Activated naive CD8-positive, alpha-beta T cell treated with anti-CD3 and anti-CD28 coated beads, Interleukin-2, amount 50 U/mL, for 24 hours (primary cell): ENCODE results near the gene NT5C2.

Experiments
- ATAC-seq: fragments of 150-1000 bp; cut with Tn5 transposase; one replicate; pipeline ENCODE4 v1.10.0; 2021
- DNase-seq: peaks from one replicate; pipeline ENCODE4 v3.0.0; 2021
- H3K27ac Mint-ChIP-seq: one replicate; pipeline ENCODE4 v1.8.0; 2021; ENCODE audit warnings: mild to moderate bottlenecking, mixed read lengths
- H3K27me3 Mint-ChIP-seq: one replicate; pipeline ENCODE4 v1.8.0; 2021; ENCODE audit warnings: mixed read lengths
- H3K36me3 Mint-ChIP-seq: one replicate; pipeline ENCODE4 v1.8.0; 2021; ENCODE audit warnings: low read depth, mixed read lengths
- H3K4me1 Mint-ChIP-seq: one replicate; pipeline ENCODE4 v1.8.0; 2021; ENCODE audit warnings: mixed read lengths
- H3K4me3 Mint-ChIP-seq: one replicate; pipeline ENCODE4 v1.8.0; 2021; ENCODE audit warnings: mild to moderate bottlenecking, moderate library complexity, mixed read lengths
- H3K9me3 Mint-ChIP-seq: one replicate; pipeline ENCODE4 v1.8.0; 2021; ENCODE audit warnings: mixed read lengths

NT5C2 gene

GRCh38 chr10:103042129-103042528 is 150.9 kb downstream of the NT5C2 start:
- no peak for ATAC-seq
- H3K36me3 Mint-ChIP-seq: no peaks in the 10 kb centered on the region
- no peaks in the 10 kb centered on the region for H3K9me3 Mint-ChIP-seq
- H3K4me3 Mint-ChIP-seq: no peak overlapping the region
- H3K27me3 Mint-ChIP-seq: no peaks in the 10 kb centered on the region
- DNase-seq: no peak
- no peak overlapping the region for H3K27ac Mint-ChIP-seq
- peaks cover 4% of the 10 kb centered on the region for H3K4me1 Mint-ChIP-seq

- no peaks in the 10 kb centered on the region for H3K27me3 Mint-ChIP-seq
- no peaks in the 10 kb centered on the region for H3K4me1 Mint-ChIP-seq
- no peak overlapping the region for H3K27ac Mint-ChIP-seq
- H3K9me3 Mint-ChIP-seq: no peaks in the 10 kb centered on the region
- H3K4me3 Mint-ChIP-seq: no peak overlapping the region
- no peaks in the 10 kb centered on the region for H3K36me3 Mint-ChIP-seq
- ATAC-seq (no peak), DNase-seq (no peak)
Measured at GRCh38 chr10:103041391-103041790, 151.7 kb downstream of the NT5C2 start.

- Mint-ChIP-seq H3K4me3 (no peak overlapping the region), H3K27ac (peak overlapping the region; percentile 12), H3K4me1 (no peaks in the 10 kb centered on the region), H3K27me3 (no peaks in the 10 kb centered on the region), H3K9me3 (no peaks in the 10 kb centered on the region), H3K36me3 (no peaks in the 10 kb centered on the region)
- ATAC-seq: no peak
- no peak for DNase-seq
Measured at GRCh38 chr10:103040418-103040817, 152.7 kb downstream of the NT5C2 start.

- H3K27me3 Mint-ChIP-seq: no peaks in the 10 kb centered on the region
- no peaks in the 10 kb centered on the region for H3K4me1 Mint-ChIP-seq
- H3K36me3 Mint-ChIP-seq: no peaks in the 10 kb centered on the region
- DNase-seq: no peak
- no peak overlapping the region for H3K27ac Mint-ChIP-seq
- no peak for ATAC-seq
- no peaks in the 10 kb centered on the region for H3K9me3 Mint-ChIP-seq
- H3K4me3 Mint-ChIP-seq: no peak overlapping the region
Measured at GRCh38 chr10:103038570-103038969, 154.5 kb downstream of the NT5C2 start.
